ENCODE results near the gene PLA2G6. TPM values are rescaled to one million over a fixed set of nuclear protein-coding genes. Genes with fewer than 3 reads are reported as not detected.

The PLA2G6 gene
- total RNA-seq, 2 experiments from 2014 or later = 25.5 to 28.4 TPM

- ChIA-PET CTCF (interaction anchor here (1.3 to 2.0 kb wide), 3 partner anchors 18 to 44 kb away, joined by 6 read pairs; no protein-coding TSS in a partner anchor), POLR2A (no interaction called here)
Observed at GRCh38 chr22:38070250-38070921, 111.2 kb downstream of the PLA2G6 start.

- ChIA-PET POLR2A (no interaction called here), CTCF (interaction anchor here (1.3 kb wide), 1 partner anchor 17 kb away, joined by 6 read pairs; no protein-coding TSS in a partner anchor)
Observed at GRCh38 chr22:38069372-38070249, 112.0 kb downstream of the PLA2G6 start.

- CTCF ChIA-PET = interaction anchor here (1.2 to 1.3 kb wide), 2 partner anchors 17 kb away, joined by 5 to 6 read pairs; no protein-coding TSS in a partner anchor
- POLR2A ChIA-PET = no interaction called here
Observed at GRCh38 chr22:38068641-38069371, 112.8 kb downstream of the PLA2G6 start.

- ChIA-PET CTCF (interaction anchor here (1.2 kb wide), 1 partner anchor 16 kb away, joined by 5 read pairs; no protein-coding TSS in a partner anchor), POLR2A (no interaction called here)
Observed at GRCh38 chr22:38067761-38068360, 113.8 kb downstream of the PLA2G6 start.

GRCh38 chr22:38067028-38067415 lies 114.6 kb downstream of the PLA2G6 start:
- ChIA-PET CTCF (no interaction called here), POLR2A (no interaction called here)

GRCh38 chr22:38066381-38067027 lies 115.1 kb downstream of the PLA2G6 start:
- CTCF ChIA-PET = interaction anchor here (1.6 kb wide), 1 partner anchor 14 kb away, joined by 5 read pairs; no protein-coding TSS in a partner anchor
- POLR2A ChIA-PET = no interaction called here

GRCh38 chr22:38065539-38065938 lies 116.1 kb downstream of the PLA2G6 start:
- POLR2A ChIA-PET = no interaction called here

GRCh38 chr22:38062791-38063190 lies 118.8 kb downstream of the PLA2G6 start:
- POLR2A ChIA-PET = no interaction called here
- CTCF ChIA-PET = no interaction called here

More at GRCh38 chr22:38065539-38065938, 116.1 kb downstream of the PLA2G6 start:
- CTCF ChIA-PET = interaction anchor here (1.6 kb wide), 1 partner anchor 13 kb away, joined by 5 read pairs; no protein-coding TSS in a partner anchor

Other genes with a start within 250 kb of the PLA2G6 start
- gene C22orf23, start 228.2 kb downstream of the PLA2G6 start, total RNA-seq = under 1 TPM in 1 of 2 experiments, not detected in 1; 0.27 TPM
- 100 to 1,000 TPM; 136 to 139 TPM for gene POLR2F, start 228.1 kb downstream of the PLA2G6 start, total RNA-seq
- not detected for gene SOX10, start 197.3 kb downstream of the PLA2G6 start, total RNA-seq
- gene PICK1, start 124.4 kb downstream of the PLA2G6 start, total RNA-seq = 10 to 100 TPM; 18.2 to 19.5 TPM
- gene SLC16A8, start 97.6 kb downstream of the PLA2G6 start, total RNA-seq = under 1 TPM in 1 of 2 experiments, not detected in 1; 0.10 TPM
- under 1 TPM; 0.29 to 0.32 TPM for gene BAIAP2L2, start 71.1 kb downstream of the PLA2G6 start, total RNA-seq
- gene MAFF, start 20.2 kb upstream of the PLA2G6 start, total RNA-seq = 10 to 100 TPM; 11.8 to 12.3 TPM
- gene TMEM184B, start 91.2 kb upstream of the PLA2G6 start, total RNA-seq = 10 to 100 TPM; 28.8 to 30.5 TPM
- 100 to 1,000 TPM; 124 to 131 TPM for gene CSNK1E, start 135.6 kb upstream of the PLA2G6 start, total RNA-seq